Astrocyte (in vitro differentiated cells and primary cell): ENCODE results near the gene ANK3. TPM values are rescaled to one million over a fixed set of nuclear protein-coding genes. Genes with fewer than 3 reads are reported as not detected.

Experiments
- DNase-seq: peaks from one replicate; pipeline ENCODE4 v3.0.0-alpha.2; 2010; ENCODE audit warnings: low read depth
- FAIRE-seq: peaks from 2 replicates; lab custom pipeline; 2011; peaks lifted over from hg19 to GRCh38; lab: Jason Lieb, UNC
- H2AFZ ChIP-seq: 2 replicates; pipeline ENCODE4 v1.6.0; 2012; ENCODE audit warnings: low read depth, low read length, inconsistent platforms
- H3K27ac ChIP-seq: 2 replicates; pipeline ENCODE4 v1.5.1; 2011; ENCODE audit warnings: low read depth, low read length, inconsistent platforms
- H3K27me3 ChIP-seq: 2 replicates; pipeline ENCODE4 v1.6.0; 2011; ENCODE audit warnings: low read length, inconsistent platforms; ENCODE audit not compliant: insufficient read depth
- H3K36me3 ChIP-seq: 2 replicates; pipeline ENCODE4 v1.5.1; 2011; ENCODE audit warnings: low read length, inconsistent platforms; ENCODE audit not compliant: insufficient read depth
- H3K4me1 ChIP-seq: 2 replicates; pipeline ENCODE4 v1.5.1; 2011; ENCODE audit warnings: low read length, inconsistent platforms; ENCODE audit not compliant: insufficient read depth
- H3K4me2 ChIP-seq: 2 replicates; pipeline ENCODE4 v1.6.0; 2012; ENCODE audit warnings: low read length, inconsistent platforms
- H3K4me3 ChIP-seq: 2 replicates; pipeline ENCODE4 v1.5.1; 2011; ENCODE audit warnings: low read depth, mild to moderate bottlenecking, low read length, inconsistent platforms; ENCODE audit not compliant: insufficient read depth
- H3K79me2 ChIP-seq: 2 replicates; pipeline ENCODE4 v1.6.0; 2012; ENCODE audit warnings: mild to moderate bottlenecking, low read length, inconsistent platforms; ENCODE audit not compliant: insufficient read depth
- H3K9ac ChIP-seq: 2 replicates; pipeline ENCODE4 v1.6.0; 2012; ENCODE audit warnings: mild to moderate bottlenecking, low read length, inconsistent platforms
- H3K9me3 ChIP-seq: 2 replicates; pipeline ENCODE4 v1.5.1; 2012; ENCODE audit warnings: low read depth, mild to moderate bottlenecking, low read length, inconsistent platforms; ENCODE audit not compliant: insufficient read depth
- H4K20me1 ChIP-seq: 2 replicates; pipeline ENCODE4 v1.6.0; 2012; ENCODE audit warnings: low read length, inconsistent platforms; ENCODE audit not compliant: insufficient read depth
- H3K27ac Mint-ChIP-seq: one replicate; pipeline ENCODE4 v1.8.0; 2021; ENCODE audit warnings: mild to moderate bottlenecking, mixed read lengths; ENCODE audit not compliant: unreplicated experiment
- H3K27me3 Mint-ChIP-seq: one replicate; pipeline ENCODE4 v1.8.0; 2021; ENCODE audit warnings: low read depth, mixed read lengths; ENCODE audit not compliant: unreplicated experiment
- H3K36me3 Mint-ChIP-seq: one replicate; pipeline ENCODE4 v1.8.0; 2021; ENCODE audit warnings: low read depth, mixed read lengths; ENCODE audit not compliant: unreplicated experiment
- H3K4me1 Mint-ChIP-seq: one replicate; pipeline ENCODE4 v1.8.0; 2021; ENCODE audit warnings: low read depth, mixed read lengths; ENCODE audit not compliant: unreplicated experiment
- H3K4me3 Mint-ChIP-seq: one replicate; pipeline ENCODE4 v1.8.0; 2021; ENCODE audit warnings: mild to moderate bottlenecking, moderate library complexity, mixed read lengths; ENCODE audit not compliant: unreplicated experiment
- H3K9me3 Mint-ChIP-seq: one replicate; pipeline ENCODE4 v1.8.0; 2021; ENCODE audit warnings: mild to moderate bottlenecking, mixed read lengths; ENCODE audit not compliant: unreplicated experiment
- CTCF ChIP-seq: IDR thresholded peaks from 2 replicates; pipeline ENCODE4 v1.5.1; 2011; ENCODE audit warnings: low read depth, mild to moderate bottlenecking, inconsistent platforms, low read length, moderate library complexity; ENCODE audit not compliant: insufficient read depth
- EZH2 ChIP-seq: IDR thresholded peaks from 2 replicates; pipeline ENCODE4 v1.6.1; 2012; ENCODE audit warnings: mild to moderate bottlenecking, low read length, inconsistent platforms; ENCODE audit not compliant: insufficient read depth
- total RNA-seq: library from RNA; stranded (reverse); gene quantifications from 2 replicates; pipeline ENCODE4 v1.2.1, GENCODE V29; 2021

ANK3 gene
- total RNA-seq, 1 donor from 2014 or later = 21.1 TPM

- Mint-ChIP-seq H3K9me3 (no peaks in the 10 kb centered on the region), H3K4me3 (no peak overlapping the region), H3K36me3 (no peaks in the 10 kb centered on the region), H3K27me3 (peaks cover 3% of the 10 kb centered on the region), H3K4me1 (peaks cover 21% of the 10 kb centered on the region), H3K27ac (no peak overlapping the region)
- Histone ChIP-seq H2AFZ (no peak overlapping the region), H3K79me2 (no peaks in the 10 kb centered on the region), H3K27ac (no peak overlapping the region), H3K4me3 (no peak overlapping the region), H3K4me2 (no peak overlapping the region), H3K9me3 (no peaks in the 10 kb centered on the region), H3K27me3 (no peaks in the 10 kb centered on the region), H3K9ac (no peak overlapping the region), H3K36me3 (no peaks in the 10 kb centered on the region), H4K20me1 (no peaks in the 10 kb centered on the region), H3K4me1 (peaks cover 13% of the 10 kb centered on the region)
- FAIRE-seq (no peak), DNase-seq (no peak)
- TF ChIP-seq CTCF (no peak), EZH2 (no peak)
These were observed 37.6 kb downstream of the ANK3 start for GRCh38 chr10:60352105-60352504.

- H3K4me1 ChIP-seq = peaks cover 13% of the 10 kb centered on the region
- no peak overlapping the region for H3K4me3 ChIP-seq
- no peaks in the 10 kb centered on the region for H3K27me3 Mint-ChIP-seq
- no peaks in the 10 kb centered on the region for H3K36me3 ChIP-seq
- FAIRE-seq (no peak), DNase-seq (peak; percentile 10)
- H3K79me2 ChIP-seq = no peaks in the 10 kb centered on the region
- H2AFZ ChIP-seq = no peak overlapping the region
- no peak overlapping the region for H3K4me2 ChIP-seq
- H3K4me1 Mint-ChIP-seq = peaks cover 21% of the 10 kb centered on the region
- H4K20me1 ChIP-seq = no peaks in the 10 kb centered on the region
- H3K27ac ChIP-seq = no peak overlapping the region
- H3K27ac Mint-ChIP-seq = peak overlapping the region; percentile 49
- H3K36me3 Mint-ChIP-seq = no peaks in the 10 kb centered on the region
- H3K9me3 Mint-ChIP-seq = no peaks in the 10 kb centered on the region
- no peaks in the 10 kb centered on the region for H3K9me3 ChIP-seq
- no peak overlapping the region for H3K9ac ChIP-seq
- H3K4me3 Mint-ChIP-seq = no peak overlapping the region
- TF ChIP-seq CTCF (no peak), EZH2 (no peak)
- H3K27me3 ChIP-seq = no peaks in the 10 kb centered on the region
These were observed 38.4 kb downstream of the ANK3 start for GRCh38 chr10:60351191-60351853.

GRCh38 chr10:60350400-60350799, 39.3 kb downstream of the ANK3 start:
- H4K20me1 ChIP-seq = no peaks in the 10 kb centered on the region
- peak overlapping the region; percentile 30 for H3K4me2 ChIP-seq
- DNase-seq (peak; percentile 64), FAIRE-seq (no peak)
- no peak overlapping the region for H3K27ac ChIP-seq
- no peak for TF ChIP-seq EZH2
- no peak for TF ChIP-seq CTCF
- H3K27me3 ChIP-seq = no peaks in the 10 kb centered on the region
- Mint-ChIP-seq H3K36me3 (no peaks in the 10 kb centered on the region), H3K27me3 (no peaks in the 10 kb centered on the region), H3K4me1 (peaks cover 21% of the 10 kb centered on the region), H3K27ac (no peak overlapping the region), H3K9me3 (no peaks in the 10 kb centered on the region), H3K4me3 (no peak overlapping the region)
- no peaks in the 10 kb centered on the region for H3K79me2 ChIP-seq
- no peak overlapping the region for H2AFZ ChIP-seq
- H3K9ac ChIP-seq = no peak overlapping the region
- H3K4me1 ChIP-seq = peaks cover 13% of the 10 kb centered on the region
- no peaks in the 10 kb centered on the region for H3K9me3 ChIP-seq
- no peak overlapping the region for H3K4me3 ChIP-seq
- no peaks in the 10 kb centered on the region for H3K36me3 ChIP-seq
